ENCODE results near the gene BTNL3. TPM values are rescaled to one million over a fixed set of nuclear protein-coding genes. Genes with fewer than 3 reads are reported as not detected.

BTNL3 gene
- total RNA-seq, 1 donor from 2014 or later, result 0.82 TPM

- H3K27ac Mint-ChIP-seq, result no peak overlapping the region
- H3K4me1 Mint-ChIP-seq (ENCODE audit: unreplicated experiment), result no peaks in the 10 kb centered on the region
- no peaks in the 10 kb centered on the region for H3K9me3 Mint-ChIP-seq
- no peak for DNase-seq (ENCODE audit: extremely low spot score, unreplicated experiment)
- H3K27me3 Mint-ChIP-seq, result peaks cover 8% of the 10 kb centered on the region
- TF ChIP-seq CTCF (conservative IDR thresholded peaks at IDR 0.05), result no peak
- H3K36me3 Mint-ChIP-seq, result no peaks in the 10 kb centered on the region
- H3K4me3 Mint-ChIP-seq, result no peak overlapping the region
These were observed 10.8 kb upstream of the BTNL3 start for GRCh38 chr5:180977852-180978251.

GRCh38 chr5:180982008-180982741 lies 6.5 kb upstream of the BTNL3 start:
- Mint-ChIP-seq H3K4me1 (ENCODE audit: unreplicated experiment) (no peaks in the 10 kb centered on the region), H3K9me3 (no peaks in the 10 kb centered on the region), H3K36me3 (no peaks in the 10 kb centered on the region), H3K27me3 (peaks cover 10% of the 10 kb centered on the region), H3K27ac (no peak overlapping the region), H3K4me3 (no peak overlapping the region)
- DNase-seq (ENCODE audit: extremely low spot score, unreplicated experiment), result no peak
- no peak for TF ChIP-seq CTCF (conservative IDR thresholded peaks at IDR 0.05)

GRCh38 chr5:180988016-180988415 lies 630 bp upstream of the BTNL3 start:
- H3K9me3 Mint-ChIP-seq, result no peaks in the 10 kb centered on the region
- H3K27ac Mint-ChIP-seq, result no peak overlapping the region
- no peak overlapping the region for H3K4me3 Mint-ChIP-seq
- peaks cover 12% of the 10 kb centered on the region for H3K27me3 Mint-ChIP-seq
- H3K36me3 Mint-ChIP-seq, result no peaks in the 10 kb centered on the region
- no peaks in the 10 kb centered on the region for H3K4me1 Mint-ChIP-seq (ENCODE audit: unreplicated experiment)
- DNase-seq (ENCODE audit: extremely low spot score, unreplicated experiment), result no peak
- TF ChIP-seq CTCF (conservative IDR thresholded peaks at IDR 0.05), result no peak

GRCh38 chr5:180990086-180990881 lies 1.6 kb downstream of the BTNL3 start:
- no peak for DNase-seq (ENCODE audit: extremely low spot score, unreplicated experiment)
- no peak for TF ChIP-seq CTCF (conservative IDR thresholded peaks at IDR 0.05)
- H3K4me1 Mint-ChIP-seq (ENCODE audit: unreplicated experiment), result no peaks in the 10 kb centered on the region
- H3K9me3 Mint-ChIP-seq, result no peaks in the 10 kb centered on the region
- peaks cover 8% of the 10 kb centered on the region for H3K27me3 Mint-ChIP-seq
- H3K27ac Mint-ChIP-seq, result no peak overlapping the region
- H3K36me3 Mint-ChIP-seq, result no peaks in the 10 kb centered on the region
- no peak overlapping the region for H3K4me3 Mint-ChIP-seq

- Mint-ChIP-seq H3K4me1 (ENCODE audit: unreplicated experiment) (no peaks in the 10 kb centered on the region), H3K27me3 (peaks cover 8% of the 10 kb centered on the region), H3K4me3 (no peak overlapping the region), H3K9me3 (no peaks in the 10 kb centered on the region), H3K36me3 (no peaks in the 10 kb centered on the region), H3K27ac (no peak overlapping the region)
- TF ChIP-seq CTCF (conservative IDR thresholded peaks at IDR 0.05), result no peak
- no peak for DNase-seq (ENCODE audit: extremely low spot score, unreplicated experiment)
These were observed 2.2 kb downstream of the BTNL3 start for GRCh38 chr5:180990882-180991242.

All from type B pancreatic cell (in vitro differentiated cells).